GM23338 (cell line): ENCODE results near the gene RNF180. TPM values are rescaled to one million over a fixed set of nuclear protein-coding genes. Genes with fewer than 3 reads are reported as not detected.
A peak's percentile ranks its signal among the peaks of the same experiment; 100 is the strongest.

ENCODE experiments used
- ATAC-seq: fragments of 200-7000 bp; cut with Tn5 transposase; 3 replicates; pipeline ENCODE4 v1.9.1; 2020
- DNase-seq: peaks from one replicate; pipeline ENCODE4 v3.0.0-alpha.2; 2015; ENCODE audit warnings: low spot score
- H2AFZ ChIP-seq: fragments of 200-600 bp; sonication (generic); 2 replicates; pipeline ENCODE4 v1.8.0; 2016; ENCODE audit warnings: antibody characterized with exemption, mild to moderate bottlenecking, moderate library complexity
- H3F3A ChIP-seq: fragments of 200-600 bp; sonication (generic); replicated peaks from 2 replicates; pipeline ENCODE4 v1.8.0; 2017; ENCODE audit warnings: antibody characterized with exemption, mixed run types, low read depth
- H3K27ac ChIP-seq: fragments of 200-600 bp; sonication (generic); 2 replicates; pipeline ENCODE4 v1.6.1; 2016; ENCODE audit warnings: low read depth
- H3K27me3 ChIP-seq: fragments of 200-600 bp; sonication (generic); 2 replicates; pipeline ENCODE4 v1.8.0; 2016; ENCODE audit warnings: mild to moderate bottlenecking, mixed run types, moderate library complexity; ENCODE audit not compliant: insufficient read depth
- H3K36me3 ChIP-seq: fragments of 200-600 bp; sonication (generic); 2 replicates; pipeline ENCODE4 v1.8.0; 2016; ENCODE audit warnings: mild to moderate bottlenecking; ENCODE audit not compliant: insufficient read depth
- H3K4me1 ChIP-seq: fragments of 200-600 bp; sonication (generic); 2 replicates; pipeline ENCODE4 v1.8.0; 2016; ENCODE audit warnings: mild to moderate bottlenecking, moderate library complexity; ENCODE audit not compliant: insufficient read depth
- H3K4me2 ChIP-seq: fragments of 200-600 bp; sonication (generic); 2 replicates; pipeline ENCODE4 v1.7.1; 2017; ENCODE audit warnings: mixed run types
- H3K4me3 ChIP-seq: fragments of 200-600 bp; sonication (generic); 2 replicates; pipeline ENCODE4 v1.6.1; 2016; ENCODE audit warnings: mixed run types
- H3K79me2 ChIP-seq: fragments of 200-600 bp; sonication (generic); replicated peaks from 2 replicates; pipeline ENCODE4 v1.8.0; 2017; ENCODE audit warnings: mild to moderate bottlenecking; ENCODE audit not compliant: insufficient read depth
- H3K9me2 ChIP-seq: fragments of 200-600 bp; sonication (generic); 2 replicates; pipeline ENCODE4 v1.8.0; 2017; ENCODE audit not compliant: insufficient read depth
- H4K20me1 ChIP-seq: fragments of 200-600 bp; sonication (generic); replicated peaks from 2 replicates; pipeline ENCODE4 v1.8.0; 2017; ENCODE audit warnings: mild to moderate bottlenecking; ENCODE audit not compliant: insufficient read depth
- H3K27ac Mint-ChIP-seq: 2 replicates; pipeline ENCODE4 v1.8.0; 2020; ENCODE audit warnings: inconsistent platforms, mild to moderate bottlenecking, moderate library complexity, mixed read lengths
- H3K27me3 Mint-ChIP-seq: 3 replicates; pipeline ENCODE4 v1.8.0; 2022; ENCODE audit warnings: low read depth, mild to moderate bottlenecking, moderate library complexity, mixed read lengths, inconsistent platforms; ENCODE audit not compliant: insufficient read depth, poor library complexity
- H3K36me3 Mint-ChIP-seq: 3 replicates; pipeline ENCODE4 v1.8.0; 2021; ENCODE audit warnings: low read depth, mild to moderate bottlenecking, inconsistent platforms, moderate library complexity, mixed read lengths
- H3K4me1 Mint-ChIP-seq: 3 replicates; pipeline ENCODE4 v1.8.0; 2020; ENCODE audit warnings: mild to moderate bottlenecking, inconsistent platforms, mixed read lengths
- H3K4me3 Mint-ChIP-seq: 3 replicates; pipeline ENCODE4 v1.8.0; 2021; ENCODE audit warnings: moderate library complexity, mild to moderate bottlenecking, inconsistent platforms, mixed read lengths
- H3K9me3 Mint-ChIP-seq: 3 replicates; pipeline ENCODE4 v1.8.0; 2020; ENCODE audit warnings: moderate library complexity, mild to moderate bottlenecking, inconsistent platforms, mixed read lengths
- CREB1 ChIP-seq: fragments of 250-450 bp; sonication (Bioruptor Pico); IDR thresholded peaks from 2 replicates; pipeline ENCODE4 v1.5.0; 2020; ENCODE audit warnings: low read depth, mild to moderate bottlenecking, moderate library complexity
- EZH2 ChIP-seq: fragments of 200-600 bp; sonication (generic); IDR thresholded peaks from one replicate; pipeline ENCODE4 v1.8.0; 2017; ENCODE audit warnings: antibody characterized with exemption, mild to moderate bottlenecking, low read depth; ENCODE audit not compliant: unreplicated experiment
- EZH2phosphoT487 ChIP-seq: fragments of 200-600 bp; sonication (generic); IDR thresholded peaks from one replicate; pipeline ENCODE4 v1.8.1; 2018; ENCODE audit warnings: antibody characterized with exemption; ENCODE audit not compliant: unreplicated experiment
- JUNB ChIP-seq: IDR thresholded peaks from one replicate; pipeline ENCODE4 v1.6.1; 2016; ENCODE audit warnings: antibody characterized with exemption; ENCODE audit not compliant: unreplicated experiment
- POLR2AphosphoS5 ChIP-seq: IDR thresholded peaks from 2 replicates; pipeline ENCODE4 v1.6.1; 2016; ENCODE audit warnings: antibody characterized with exemption, low read depth
- STAT1 ChIP-seq: IDR thresholded peaks from one replicate; pipeline ENCODE4 v1.6.1; 2016; ENCODE audit warnings: antibody characterized with exemption; ENCODE audit not compliant: unreplicated experiment
- ZNF114 ChIP-seq: fragments of 250-450 bp; sonication (Bioruptor Pico); IDR thresholded peaks from 2 replicates; pipeline ENCODE4 v1.5.0; 2020; ENCODE audit warnings: mild to moderate bottlenecking, moderate library complexity
- ZNF331 ChIP-seq: fragments of 250-450 bp; sonication (Bioruptor Pico); IDR thresholded peaks from 2 replicates; pipeline ENCODE4 v1.5.0; 2020; ENCODE audit warnings: low read depth, mild to moderate bottlenecking, moderate library complexity
- polyA plus RNA-seq: library from polyadenylated mRNA; unstranded; fragments of >200 nt; fragmentation: Nextera tagmentation; extraction: Ambion mirVana; gene quantifications from 2 replicates; pipeline ENCODE4 v1.2.1, GENCODE V29; 2016
- total RNA-seq: library from RNA; depleted of rRNA; stranded (reverse); fragments of >200 nt; shearing (Covaris generic); gene quantifications from 2 replicates; pipeline ENCODE4 v1.2.3, GENCODE V29; 2014
- TF ChIP-seq, protein P1 (sequence below), 2 experiments: fragments of 200-600 bp in 1 of 2; sonication (generic) in 1 of 2; conservative IDR thresholded peaks; 2 replicates each; pipeline versions ENCODE4 v1.5.1 to v1.6.1; 2016 to 2017; ENCODE audit warnings: antibody characterized with exemption in 2 of 2, low read depth in 2 of 2, mild to moderate bottlenecking in 2 of 2, moderate library complexity in 1 of 2
- TF ChIP-seq, protein P2 (sequence below): IDR thresholded peaks from one replicate; pipeline ENCODE4 v1.6.1; 2018; ENCODE audit warnings: antibody characterized with exemption; ENCODE audit not compliant: unreplicated experiment
- TF ChIP-seq, protein P3 (sequence below): fragments of 250-450 bp; sonication (Bioruptor Pico); IDR thresholded peaks from 2 replicates; pipeline ENCODE4 v1.5.0; 2020; ENCODE audit warnings: mild to moderate bottlenecking, moderate library complexity

Gene RNF180
- total and polyA plus RNA-seq, 2 experiments from 2014 or later: 2.0 to 4.2 TPM

- Histone ChIP-seq H3K79me2 (no peaks in the 10 kb centered on the region), H3K27ac (no peak overlapping the region), H3K4me2 (no peak overlapping the region), H2AFZ (no peak overlapping the region), H3K4me3 (no peak overlapping the region), H3K27me3 (no peaks in the 10 kb centered on the region), H3K36me3 (no peaks in the 10 kb centered on the region), H3K9me2 (no peaks in the 10 kb centered on the region), H3F3A (no peaks in the 10 kb centered on the region), H3K4me1 (no peaks in the 10 kb centered on the region), H4K20me1 (no peaks in the 10 kb centered on the region)
- no peak overlapping the region for H3K4me3 Mint-ChIP-seq
- H3K9me3 Mint-ChIP-seq: no peaks in the 10 kb centered on the region
- peaks cover 7% of the 10 kb centered on the region for H3K4me1 Mint-ChIP-seq
- TF ChIP-seq, protein P1, sequence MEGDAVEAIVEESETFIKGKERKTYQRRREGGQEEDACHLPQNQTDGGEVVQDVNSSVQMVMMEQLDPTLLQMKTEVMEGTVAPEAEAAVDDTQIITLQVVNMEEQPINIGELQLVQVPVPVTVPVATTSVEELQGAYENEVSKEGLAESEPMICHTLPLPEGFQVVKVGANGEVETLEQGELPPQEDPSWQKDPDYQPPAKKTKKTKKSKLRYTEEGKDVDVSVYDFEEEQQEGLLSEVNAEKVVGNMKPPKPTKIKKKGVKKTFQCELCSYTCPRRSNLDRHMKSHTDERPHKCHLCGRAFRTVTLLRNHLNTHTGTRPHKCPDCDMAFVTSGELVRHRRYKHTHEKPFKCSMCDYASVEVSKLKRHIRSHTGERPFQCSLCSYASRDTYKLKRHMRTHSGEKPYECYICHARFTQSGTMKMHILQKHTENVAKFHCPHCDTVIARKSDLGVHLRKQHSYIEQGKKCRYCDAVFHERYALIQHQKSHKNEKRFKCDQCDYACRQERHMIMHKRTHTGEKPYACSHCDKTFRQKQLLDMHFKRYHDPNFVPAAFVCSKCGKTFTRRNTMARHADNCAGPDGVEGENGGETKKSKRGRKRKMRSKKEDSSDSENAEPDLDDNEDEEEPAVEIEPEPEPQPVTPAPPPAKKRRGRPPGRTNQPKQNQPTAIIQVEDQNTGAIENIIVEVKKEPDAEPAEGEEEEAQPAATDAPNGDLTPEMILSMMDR (conservative IDR thresholded peaks at IDR 0.05; ENCODE audit: low read depth in 2 of 2): no peak
- TF ChIP-seq POLR2AphosphoS5 (no peak), CREB1 (CRISPR knock-in tag) (no peak), ZNF114 (CRISPR knock-in tag) (no peak), ZNF331 (CRISPR knock-in tag) (no peak)
- H3K27ac Mint-ChIP-seq: peak overlapping the region; percentile 51; the same call in 1 of the 2 replicates
- DNase-seq (no peak), ATAC-seq (no peak)
- no peaks in the 10 kb centered on the region for H3K27me3 Mint-ChIP-seq
- no peaks in the 10 kb centered on the region for H3K36me3 Mint-ChIP-seq
Measured at GRCh38 chr5:64214132-64214531, 48.5 kb downstream of the RNF180 start.

- no peak for DNase-seq
- Histone ChIP-seq H3K36me3 (no peaks in the 10 kb centered on the region), H3K27ac (no peak overlapping the region), H3F3A (no peaks in the 10 kb centered on the region), H3K79me2 (no peaks in the 10 kb centered on the region), H4K20me1 (no peaks in the 10 kb centered on the region), H3K27me3 (no peaks in the 10 kb centered on the region), H3K9me2 (no peaks in the 10 kb centered on the region), H3K4me1 (no peaks in the 10 kb centered on the region), H2AFZ (no peak overlapping the region), H3K4me3 (no peak overlapping the region), H3K4me2 (no peak overlapping the region)
- peaks cover 2% of the 10 kb centered on the region for H3K27me3 Mint-ChIP-seq
- H3K4me1 Mint-ChIP-seq: no peaks in the 10 kb centered on the region
- H3K4me3 Mint-ChIP-seq: no peak overlapping the region
- peaks cover 19% of the 10 kb centered on the region for H3K36me3 Mint-ChIP-seq
- H3K9me3 Mint-ChIP-seq: peaks cover 28% of the 10 kb centered on the region
- no peak for ATAC-seq
- no peak overlapping the region for H3K27ac Mint-ChIP-seq
- TF ChIP-seq, protein P2, sequence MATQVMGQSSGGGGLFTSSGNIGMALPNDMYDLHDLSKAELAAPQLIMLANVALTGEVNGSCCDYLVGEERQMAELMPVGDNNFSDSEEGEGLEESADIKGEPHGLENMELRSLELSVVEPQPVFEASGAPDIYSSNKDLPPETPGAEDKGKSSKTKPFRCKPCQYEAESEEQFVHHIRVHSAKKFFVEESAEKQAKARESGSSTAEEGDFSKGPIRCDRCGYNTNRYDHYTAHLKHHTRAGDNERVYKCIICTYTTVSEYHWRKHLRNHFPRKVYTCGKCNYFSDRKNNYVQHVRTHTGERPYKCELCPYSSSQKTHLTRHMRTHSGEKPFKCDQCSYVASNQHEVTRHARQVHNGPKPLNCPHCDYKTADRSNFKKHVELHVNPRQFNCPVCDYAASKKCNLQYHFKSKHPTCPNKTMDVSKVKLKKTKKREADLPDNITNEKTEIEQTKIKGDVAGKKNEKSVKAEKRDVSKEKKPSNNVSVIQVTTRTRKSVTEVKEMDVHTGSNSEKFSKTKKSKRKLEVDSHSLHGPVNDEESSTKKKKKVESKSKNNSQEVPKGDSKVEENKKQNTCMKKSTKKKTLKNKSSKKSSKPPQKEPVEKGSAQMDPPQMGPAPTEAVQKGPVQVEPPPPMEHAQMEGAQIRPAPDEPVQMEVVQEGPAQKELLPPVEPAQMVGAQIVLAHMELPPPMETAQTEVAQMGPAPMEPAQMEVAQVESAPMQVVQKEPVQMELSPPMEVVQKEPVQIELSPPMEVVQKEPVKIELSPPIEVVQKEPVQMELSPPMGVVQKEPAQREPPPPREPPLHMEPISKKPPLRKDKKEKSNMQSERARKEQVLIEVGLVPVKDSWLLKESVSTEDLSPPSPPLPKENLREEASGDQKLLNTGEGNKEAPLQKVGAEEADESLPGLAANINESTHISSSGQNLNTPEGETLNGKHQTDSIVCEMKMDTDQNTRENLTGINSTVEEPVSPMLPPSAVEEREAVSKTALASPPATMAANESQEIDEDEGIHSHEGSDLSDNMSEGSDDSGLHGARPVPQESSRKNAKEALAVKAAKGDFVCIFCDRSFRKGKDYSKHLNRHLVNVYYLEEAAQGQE: no peak
- TF ChIP-seq JUNB (no peak), ZNF114 (CRISPR knock-in tag) (no peak), EZH2 (no peak), ZNF331 (CRISPR knock-in tag) (no peak), STAT1 (no peak), EZH2phosphoT487 (no peak)
- TF ChIP-seq, protein P3, sequence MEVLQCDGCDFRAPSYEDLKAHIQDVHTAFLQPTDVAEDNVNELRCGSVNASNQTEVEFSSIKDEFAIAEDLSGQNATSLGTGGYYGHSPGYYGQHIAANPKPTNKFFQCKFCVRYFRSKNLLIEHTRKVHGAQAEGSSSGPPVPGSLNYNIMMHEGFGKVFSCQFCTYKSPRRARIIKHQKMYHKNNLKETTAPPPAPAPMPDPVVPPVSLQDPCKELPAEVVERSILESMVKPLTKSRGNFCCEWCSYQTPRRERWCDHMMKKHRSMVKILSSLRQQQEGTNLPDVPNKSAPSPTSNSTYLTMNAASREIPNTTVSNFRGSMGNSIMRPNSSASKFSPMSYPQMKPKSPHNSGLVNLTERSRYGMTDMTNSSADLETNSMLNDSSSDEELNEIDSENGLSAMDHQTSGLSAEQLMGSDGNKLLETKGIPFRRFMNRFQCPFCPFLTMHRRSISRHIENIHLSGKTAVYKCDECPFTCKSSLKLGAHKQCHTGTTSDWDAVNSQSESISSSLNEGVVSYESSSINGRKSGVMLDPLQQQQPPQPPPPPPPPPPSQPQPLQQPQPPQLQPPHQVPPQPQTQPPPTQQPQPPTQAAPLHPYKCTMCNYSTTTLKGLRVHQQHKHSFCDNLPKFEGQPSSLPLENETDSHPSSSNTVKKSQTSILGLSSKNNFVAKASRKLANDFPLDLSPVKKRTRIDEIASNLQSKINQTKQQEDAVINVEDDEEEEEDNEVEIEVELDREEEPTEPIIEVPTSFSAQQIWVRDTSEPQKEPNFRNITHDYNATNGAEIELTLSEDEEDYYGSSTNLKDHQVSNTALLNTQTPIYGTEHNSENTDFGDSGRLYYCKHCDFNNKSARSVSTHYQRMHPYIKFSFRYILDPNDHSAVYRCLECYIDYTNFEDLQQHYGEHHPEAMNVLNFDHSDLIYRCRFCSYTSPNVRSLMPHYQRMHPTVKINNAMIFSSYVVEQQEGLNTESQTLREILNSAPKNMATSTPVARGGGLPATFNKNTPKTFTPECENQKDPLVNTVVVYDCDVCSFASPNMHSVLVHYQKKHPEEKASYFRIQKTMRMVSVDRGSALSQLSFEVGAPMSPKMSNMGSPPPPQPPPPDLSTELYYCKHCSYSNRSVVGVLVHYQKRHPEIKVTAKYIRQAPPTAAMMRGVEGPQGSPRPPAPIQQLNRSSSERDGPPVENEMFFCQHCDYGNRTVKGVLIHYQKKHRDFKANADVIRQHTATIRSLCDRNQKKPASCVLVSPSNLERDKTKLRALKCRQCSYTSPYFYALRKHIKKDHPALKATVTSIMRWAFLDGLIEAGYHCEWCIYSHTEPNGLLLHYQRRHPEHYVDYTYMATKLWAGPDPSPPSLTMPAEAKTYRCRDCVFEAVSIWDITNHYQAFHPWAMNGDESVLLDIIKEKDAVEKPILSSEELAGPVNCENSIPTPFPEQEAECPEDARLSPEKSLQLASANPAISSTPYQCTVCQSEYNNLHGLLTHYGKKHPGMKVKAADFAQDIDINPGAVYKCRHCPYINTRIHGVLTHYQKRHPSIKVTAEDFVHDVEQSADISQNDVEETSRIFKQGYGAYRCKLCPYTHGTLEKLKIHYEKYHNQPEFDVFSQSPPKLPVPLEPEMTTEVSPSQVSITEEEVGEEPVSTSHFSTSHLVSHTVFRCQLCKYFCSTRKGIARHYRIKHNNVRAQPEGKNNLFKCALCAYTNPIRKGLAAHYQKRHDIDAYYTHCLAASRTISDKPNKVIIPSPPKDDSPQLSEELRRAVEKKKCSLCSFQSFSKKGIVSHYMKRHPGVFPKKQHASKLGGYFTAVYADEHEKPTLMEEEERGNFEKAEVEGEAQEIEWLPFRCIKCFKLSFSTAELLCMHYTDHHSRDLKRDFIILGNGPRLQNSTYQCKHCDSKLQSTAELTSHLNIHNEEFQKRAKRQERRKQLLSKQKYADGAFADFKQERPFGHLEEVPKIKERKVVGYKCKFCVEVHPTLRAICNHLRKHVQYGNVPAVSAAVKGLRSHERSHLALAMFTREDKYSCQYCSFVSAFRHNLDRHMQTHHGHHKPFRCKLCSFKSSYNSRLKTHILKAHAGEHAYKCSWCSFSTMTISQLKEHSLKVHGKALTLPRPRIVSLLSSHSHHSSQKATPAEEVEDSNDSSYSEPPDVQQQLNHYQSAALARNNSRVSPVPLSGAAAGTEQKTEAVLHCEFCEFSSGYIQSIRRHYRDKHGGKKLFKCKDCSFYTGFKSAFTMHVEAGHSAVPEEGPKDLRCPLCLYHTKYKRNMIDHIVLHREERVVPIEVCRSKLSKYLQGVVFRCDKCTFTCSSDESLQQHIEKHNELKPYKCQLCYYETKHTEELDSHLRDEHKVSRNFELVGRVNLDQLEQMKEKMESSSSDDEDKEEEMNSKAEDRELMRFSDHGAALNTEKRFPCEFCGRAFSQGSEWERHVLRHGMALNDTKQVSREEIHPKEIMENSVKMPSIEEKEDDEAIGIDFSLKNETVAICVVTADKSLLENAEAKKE (CRISPR knock-in tag): no peak
Measured at GRCh38 chr5:64221911-64222310, 56.3 kb downstream of the RNF180 start.
